GM12878 (cell line): ENCODE measurements around the gene FMN2. TPM values are rescaled to one million over a fixed set of nuclear protein-coding genes. Genes with fewer than 3 reads are reported as not detected.

Experiments used
- ATAC-seq: fragments of 200-7000 bp; cut with Tn5 transposase; 3 replicates; pipeline ENCODE4 v1.9.1; 2020; ENCODE audit warnings: mild to moderate bottlenecking, moderate library complexity
- BruUV-seq: library from RNA; stranded (reverse); fragments of 400-500 nt; replicated peaks from 2 replicates; lab custom pipeline; 2021; lab: Mats Ljungman, UMichigan
- CTCF ChIA-PET: fragments of 300-600 bp; sonication (Branson Sonifier 250); formaldehyde crosslinking; extraction: SDS; loops from one replicate; lab custom pipeline; 2021; ENCODE audit warnings: inconsistent platforms; lab: Yijun Ruan, JAX
- POLR2A ChIA-PET: fragments of 350-600 bp; formaldehyde crosslinking; extraction: SDS; loops from one replicate; lab custom pipeline; 2021; ENCODE audit warnings: inconsistent platforms; lab: Charles Lee
- RAD21 ChIA-PET: fragments of 300-600 bp; sonication (Branson Sonifier 250); formaldehyde crosslinking; loops from one replicate; lab custom pipeline; 2023; ENCODE audit warnings: antibody characterized with exemption; ENCODE audit not compliant: unreplicated experiment; lab: Charles Lee
- SMC1A ChIA-PET: fragments of 300-600 bp; sonication (Branson Sonifier 250); formaldehyde crosslinking; loops from one replicate; lab custom pipeline; 2023; ENCODE audit not compliant: unreplicated experiment, uncharacterized antibody; lab: Charles Lee
- DNase-seq: peaks from one replicate; pipeline ENCODE4 v3.0.0-alpha.2; 2011; ENCODE audit warnings: low read depth, low spot score
- FAIRE-seq: peaks from 3 replicates; lab custom pipeline; 2011; peaks lifted over from hg19 to GRCh38; lab: Jason Lieb, UNC
- H2AFZ ChIP-seq: 2 replicates; pipeline ENCODE4 v1.6.0; 2011; ENCODE audit warnings: low read depth, low read length, control low read depth; ENCODE audit not compliant: control insufficient read depth
- H3K27ac ChIP-seq: 2 replicates; pipeline ENCODE4 v1.5.1; 2011; ENCODE audit warnings: control low read depth; ENCODE audit not compliant: control insufficient read depth, insufficient read depth
- H3K27me3 ChIP-seq, 2 experiments: replicated peaks in 1 of 2; 2 replicates each; pipeline versions ENCODE4 v1.6.0 to v1.6.1; 2011; ENCODE audit warnings: low read length in 1 of 2; ENCODE audit not compliant: control insufficient read depth in 2 of 2, insufficient read depth in 2 of 2
- H3K36me3 ChIP-seq, 2 experiments: 2 replicates each; pipeline ENCODE4 v1.5.1; 2011; ENCODE audit warnings: low read length in 1 of 2; ENCODE audit not compliant: control insufficient read depth in 2 of 2, insufficient read depth in 2 of 2
- H3K4me1 ChIP-seq: 2 replicates; pipeline ENCODE4 v1.6.1; 2011; ENCODE audit warnings: mild to moderate bottlenecking, low read length, moderate library complexity, mixed read lengths; ENCODE audit not compliant: control insufficient read depth, insufficient read depth
- H3K4me2 ChIP-seq: 2 replicates; pipeline ENCODE4 v1.6.0; 2011; ENCODE audit warnings: control low read depth; ENCODE audit not compliant: control insufficient read depth, insufficient read depth
- H3K4me3 ChIP-seq: fragments of 200-600 bp; sonication (generic); 2 replicates; pipeline ENCODE4 v1.5.1; 2016
- H3K79me2 ChIP-seq: 2 replicates; pipeline ENCODE4 v1.6.0; 2011; ENCODE audit warnings: low read length; ENCODE audit not compliant: control insufficient read depth, insufficient read depth
- H3K9ac ChIP-seq: 2 replicates; pipeline ENCODE4 v1.8.0; 2011; ENCODE audit warnings: low read length, control low read depth, mixed read lengths; ENCODE audit not compliant: control insufficient read depth, insufficient read depth
- H3K9me3 ChIP-seq: replicated peaks from 3 replicates; pipeline ENCODE4 v1.5.1; 2011; ENCODE audit warnings: mild to moderate bottlenecking, low read length; ENCODE audit not compliant: control insufficient read depth, insufficient read depth
- H4K20me1 ChIP-seq: 2 replicates; pipeline ENCODE4 v1.6.0; 2011; ENCODE audit not compliant: control insufficient read depth, insufficient read depth
- BCL3 ChIP-seq: IDR thresholded peaks from 2 replicates; pipeline ENCODE4 v1.6.1; 2011; ENCODE audit warnings: borderline replicate concordance, low read depth, mild to moderate bottlenecking, moderate library complexity, low read length; ENCODE audit not compliant: insufficient read depth, poor library complexity, severe bottlenecking
- BCLAF1 ChIP-seq: fragments of 450-650 bp; IDR thresholded peaks from 2 replicates; pipeline ENCODE4 v1.6.1; 2017; ENCODE audit warnings: antibody characterized with exemption, mild to moderate bottlenecking, moderate library complexity
- FOXK2 ChIP-seq: fragments of 450-650 bp; IDR thresholded peaks from 2 replicates; pipeline ENCODE4 v1.6.1; 2017; ENCODE audit warnings: mild to moderate bottlenecking, moderate library complexity
- MEF2A ChIP-seq: IDR thresholded peaks from 2 replicates; pipeline ENCODE4 v1.6.1; 2011; ENCODE audit warnings: low read depth, mild to moderate bottlenecking, low read length, moderate library complexity; ENCODE audit not compliant: insufficient read depth
- NKRF ChIP-seq: fragments of 450-650 bp; conservative IDR thresholded peaks from 2 replicates; pipeline ENCODE4 v1.6.1; 2017; ENCODE audit warnings: mild to moderate bottlenecking, moderate library complexity
- TAF1 ChIP-seq: IDR thresholded peaks from 2 replicates; pipeline ENCODE4 v1.6.1; 2011; ENCODE audit warnings: mild to moderate bottlenecking, low read depth, low read length, borderline replicate concordance
- YBX1 ChIP-seq: fragments of 450-650 bp; IDR thresholded peaks from 2 replicates; pipeline ENCODE4 v1.6.1; 2016; ENCODE audit warnings: antibody characterized with exemption
- WGBS: methylation state at CpG from one replicate; pipeline ENCODE4 v1.1.6; 2016; ENCODE audit warnings: low lambda C conversion rate; ENCODE audit not compliant: insufficient replicate concordance, insufficient coverage; ENCODE audit errors: missing lambda C conversion rate; 5-methylcytosine and 5-hydroxymethylcytosine counted together
- in situ Hi-C: fragments of 300-500 bp; cut with MboI; formaldehyde crosslinking; loops from 9 replicates; pipeline ENCODE4 v1.14.3; 2018; ENCODE audit warnings: mixed read lengths
- intact Hi-C: fragments of 100-400 bp; cut with micrococcal nuclease; formaldehyde crosslinking; loops from one replicate; pipeline ENCODE4 v1.14.2; 2022; ENCODE audit not compliant: unreplicated experiment
- polyA plus RNA-seq, 11 experiments: library from polyadenylated mRNA; depleted of rRNA in 4 of 11; unstranded in 6 of 11; stranded (reverse) in 5 of 11; fragments of >200 nt; fragmentation: Nextera tagmentation in 4 of 11; fragmentation: Illumina TruSeq in 1 of 11; extraction: Ambion mirVana in 4 of 11; extraction: Trizol in 1 of 11; gene quantifications; 1 replicate in 1 of 11; 2 replicates in 10 of 11; pipeline versions ENCODE4 v1.2.1 to v1.2.3, GENCODE V29; 2011 to 2016; ENCODE audit warnings: inconsistent platforms in 2 of 11, missing spikeins in 2 of 11, low read depth in 1 of 11
- total RNA-seq, 4 experiments: library from RNA; depleted of rRNA in 3 of 4; stranded (reverse); fragments of >200 nt in 3 of 4; fragmentation: Illumina TruSeq in 1 of 4; extraction: Trizol in 1 of 4; gene quantifications; 2 replicates each; pipeline versions ENCODE4 v1.2.1 to v1.2.3, GENCODE V29; 2013 to 2021

Gene FMN2
- total and polyA plus RNA-seq, 10 of the 15 experiments (the other 5 are each of a cell fraction or from before 2014, with no cell fraction given), result 0.60 TPM; not detected in 9

DNA sequence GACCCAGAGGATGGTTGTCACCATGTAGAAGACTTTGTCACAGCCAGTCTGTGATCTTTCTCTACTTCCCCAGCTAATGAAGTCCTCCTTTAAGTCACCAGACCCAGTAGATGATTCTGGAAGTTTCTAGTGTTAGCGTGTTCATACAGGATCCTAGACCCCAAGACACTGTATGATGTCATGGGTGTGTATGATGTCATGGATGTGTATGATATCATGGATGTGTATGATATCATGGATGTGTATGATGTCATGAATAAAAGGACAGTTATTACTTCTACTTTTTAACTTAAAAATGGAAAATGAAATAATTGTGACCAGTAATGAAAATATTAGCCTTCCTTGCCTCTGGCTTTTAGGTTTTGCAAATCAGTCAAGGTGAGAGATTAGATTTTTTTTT lies 260.0 kb downstream of the FMN2 start:
- Histone ChIP-seq H3K9ac (no peak overlapping the region), H4K20me1 (no peaks in the 10 kb centered on the region), H2AFZ (no peak overlapping the region), H3K4me2 (no peak overlapping the region), H3K4me3 (no peak overlapping the region), H3K4me1 (no peaks in the 10 kb centered on the region), H3K9me3 (no peaks in the 10 kb centered on the region), H3K27ac (no peak overlapping the region), H3K79me2 (no peaks in the 10 kb centered on the region), H3K36me3 (no peaks in the 10 kb centered on the region), H3K27me3 (no peaks in the 10 kb centered on the region)
- WGBS, result 0% methylated on average over 1 of the region's 1 CpG
- TF ChIP-seq BCL3 (no peak), YBX1 (no peak), MEF2A (no peak)
- intact Hi-C loops (no loop called here), in situ Hi-C loops (no loop called here)
- ChIA-PET POLR2A (no interaction called here), RAD21 (no interaction called here), SMC1A (no interaction called here), CTCF (no interaction called here)
- DNase-seq (no peak), ATAC-seq (no peak), FAIRE-seq (no peak)
- BruUV-seq, result no TSS peak

- H3K9me3 ChIP-seq, result no peaks in the 10 kb centered on the region
- no peak overlapping the region for H2AFZ ChIP-seq
- H3K4me3 ChIP-seq, result no peak overlapping the region
- no peak for DNase-seq
- RAD21 ChIA-PET, result no interaction called here
- BruUV-seq, result no TSS peak
- no peaks in the 10 kb centered on the region for H3K4me1 ChIP-seq
- SMC1A ChIA-PET, result no interaction called here
- no peaks in the 10 kb centered on the region for H3K79me2 ChIP-seq
- TF ChIP-seq BCLAF1 (no peak), FOXK2 (no peak), NKRF (no peak), TAF1 (no peak)
- H3K36me3 ChIP-seq, result no peaks in the 10 kb centered on the region
- ATAC-seq, result no peak
- in situ Hi-C loops, result no loop called here
- 44% methylated on average over 5 of the region's 5 CpGs for WGBS
- intact Hi-C loops, result no loop called here
- no peaks in the 10 kb centered on the region for H3K27me3 ChIP-seq
- no peaks in the 10 kb centered on the region for H4K20me1 ChIP-seq
- H3K4me2 ChIP-seq, result no peak overlapping the region
- CTCF ChIA-PET, result no interaction called here
- POLR2A ChIA-PET, result no interaction called here
- no peak overlapping the region for H3K9ac ChIP-seq
- H3K27ac ChIP-seq, result no peak overlapping the region
- no peak for FAIRE-seq
These were observed 261.1 kb downstream of the FMN2 start for GRCh38 chr1:240352769-240353168.
